RPMI8226 (cell line): ENCODE data around the gene RBL2.
"Not testable (repeated sequence)": the region's sequence is repeated elsewhere in the genome, so short reads cannot be mapped to it uniquely, and the experiment has no call there.

Source experiments
- DNase-seq: peaks from one replicate; pipeline ENCODE4 v3.0.0-alpha.2; 2015

The RBL2 gene

DNA sequence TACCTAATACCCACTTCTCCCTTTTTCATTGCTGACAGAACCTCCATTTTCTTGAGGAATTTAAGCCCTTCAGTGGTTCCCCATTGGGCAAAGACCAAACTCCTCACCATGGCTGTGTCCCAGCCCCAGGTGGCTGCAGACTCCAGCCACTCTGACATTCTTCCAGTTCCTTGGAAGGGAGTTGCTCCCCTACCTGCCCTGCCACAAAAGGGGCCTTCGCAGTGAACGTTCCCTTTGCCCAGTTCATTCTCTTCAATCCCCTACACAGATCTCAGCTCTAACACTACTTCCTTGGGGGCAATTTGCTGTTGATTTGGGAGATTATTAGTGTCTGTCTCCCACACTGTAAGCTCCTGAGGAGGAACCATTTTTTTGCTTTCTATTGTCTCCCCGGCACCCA lies 72.0 kb downstream of the RBL2 start:
- DNase-seq: no peak

DNA sequence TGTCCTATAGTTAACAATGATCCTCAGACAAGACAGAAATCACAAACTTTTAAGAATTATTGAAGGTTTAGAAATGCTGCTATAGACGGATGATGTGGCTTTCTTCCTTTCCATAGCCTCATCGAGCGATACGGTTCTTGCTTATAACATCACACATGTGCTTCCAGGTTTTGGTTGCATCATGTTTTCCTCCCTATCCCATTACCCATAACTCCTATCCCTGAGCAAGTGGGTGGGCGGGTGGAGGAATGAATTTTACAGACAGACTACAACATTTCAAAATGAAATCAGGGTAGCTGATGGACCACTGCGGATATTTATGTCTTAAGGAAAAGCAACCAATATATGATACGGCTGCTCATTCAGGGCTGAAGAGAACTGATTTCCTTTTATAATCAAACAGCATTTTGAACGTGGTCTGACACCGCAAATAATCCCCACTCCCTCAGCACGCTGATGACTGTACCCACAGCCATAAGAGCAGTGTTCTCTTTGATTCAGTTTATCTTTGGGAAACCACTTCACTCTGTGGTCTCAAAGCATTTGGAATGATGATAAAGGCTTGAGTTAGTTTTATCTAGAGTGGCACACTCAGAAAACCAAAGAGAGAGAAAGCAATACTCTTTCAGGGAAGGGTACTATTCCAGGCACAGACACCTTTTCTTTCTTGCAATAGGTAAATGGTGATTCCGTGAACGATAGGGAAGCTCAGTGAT lies 73.4 kb downstream of the RBL2 start:
- DNase-seq: no peak

- DNase-seq: peak; percentile 58
Measured at GRCh38 chr16:53509906-53510703, 75.8 kb downstream of the RBL2 start.

- DNase-seq: no peak
Measured at GRCh38 chr16:53510704-53511070, 76.4 kb downstream of the RBL2 start.

GRCh38 chr16:53511084-53511402 lies 76.8 kb downstream of the RBL2 start:
- DNase-seq: no peak

DNA sequence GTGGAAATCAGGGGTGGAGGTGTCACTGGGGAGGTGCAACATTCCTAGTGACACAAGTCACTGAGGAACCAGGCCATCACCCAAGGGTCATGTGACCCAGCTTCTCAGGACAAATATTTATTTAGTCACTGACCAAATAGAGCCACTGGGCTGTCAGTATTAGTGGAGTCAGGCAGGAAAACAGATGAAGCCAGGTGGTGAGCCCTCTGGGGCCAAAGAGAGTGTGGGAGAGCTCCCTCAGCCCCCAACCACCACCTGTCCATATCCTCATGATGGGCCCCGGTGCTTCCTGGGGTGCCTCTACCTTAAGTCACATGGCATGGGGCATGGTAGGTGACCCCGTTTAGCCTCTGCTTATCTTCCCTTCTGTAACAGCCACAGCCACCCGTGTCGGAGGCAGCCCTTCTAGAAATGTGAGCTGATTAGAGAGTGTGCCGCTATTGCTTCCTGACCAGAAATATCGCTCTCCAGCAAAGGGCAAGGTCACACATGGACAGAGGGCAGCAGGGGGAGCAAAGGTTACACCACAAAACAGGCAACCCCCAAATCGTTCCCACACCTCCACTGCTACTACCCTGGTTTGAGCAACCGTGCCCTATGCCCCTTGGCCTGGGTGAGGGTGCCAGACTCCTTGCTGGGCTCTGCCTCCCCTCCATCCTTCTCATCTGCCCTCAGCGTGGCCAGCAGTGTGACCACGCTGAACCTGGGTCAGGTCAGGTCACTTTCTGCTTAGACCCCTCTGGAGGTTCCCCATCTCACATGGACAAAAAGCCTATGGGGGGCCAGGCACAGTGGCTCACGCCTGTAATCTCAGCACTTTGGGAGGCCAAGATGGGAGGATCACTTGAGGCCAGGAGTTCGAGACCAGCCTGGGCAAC lies 77.4 kb downstream of the RBL2 start:
- no peak for DNase-seq

DNA sequence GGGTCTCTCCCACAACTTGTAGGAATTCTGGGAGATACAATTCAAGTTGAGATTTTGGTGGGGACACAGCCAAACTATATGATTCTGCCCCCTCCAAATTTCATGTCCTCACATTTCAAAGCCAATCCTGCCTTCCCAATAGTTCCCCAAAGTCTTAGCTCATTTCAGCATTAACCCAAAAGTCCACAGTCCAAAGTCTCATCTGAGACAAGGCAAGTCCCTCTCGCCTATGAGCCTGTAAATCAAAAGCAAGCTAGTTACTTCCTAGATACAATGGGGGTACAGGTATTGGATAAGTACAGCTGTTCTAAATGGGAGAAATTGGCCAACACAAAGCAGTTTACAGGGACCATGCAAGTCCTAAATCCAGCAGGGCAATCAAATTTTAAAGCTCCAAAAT lies 78.5 kb downstream of the RBL2 start:
- not testable (repeated sequence) for DNase-seq

GRCh38 chr16:53515259-53515658 lies 81.0 kb downstream of the RBL2 start:
- DNase-seq: no peak

GRCh38 chr16:53515811-53516210 lies 81.5 kb downstream of the RBL2 start:
- no peak for DNase-seq

DNA sequence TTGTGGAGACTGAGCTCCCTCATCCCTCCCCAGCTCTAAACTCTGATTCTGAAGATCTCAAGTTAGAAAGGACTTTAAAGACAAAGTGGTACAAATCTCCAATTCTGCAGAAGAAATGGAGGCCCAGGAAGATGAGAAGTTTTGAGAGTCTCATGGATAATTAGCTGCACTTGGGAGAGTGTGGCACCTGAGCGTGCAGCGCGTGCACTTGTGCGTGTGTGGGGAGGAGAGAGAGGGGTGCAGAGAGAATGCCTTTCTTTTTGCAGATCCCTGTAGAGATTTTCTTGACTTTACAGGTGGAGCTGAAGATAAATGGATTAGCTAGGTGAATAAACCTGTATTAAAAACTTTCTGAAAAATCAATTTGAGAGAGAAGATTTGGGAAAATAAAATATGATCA lies 83.6 kb downstream of the RBL2 start:
- DNase-seq: no peak

- DNase-seq: peak; percentile 85
Measured at GRCh38 chr16:53518550-53519416, 84.5 kb downstream of the RBL2 start.

DNA sequence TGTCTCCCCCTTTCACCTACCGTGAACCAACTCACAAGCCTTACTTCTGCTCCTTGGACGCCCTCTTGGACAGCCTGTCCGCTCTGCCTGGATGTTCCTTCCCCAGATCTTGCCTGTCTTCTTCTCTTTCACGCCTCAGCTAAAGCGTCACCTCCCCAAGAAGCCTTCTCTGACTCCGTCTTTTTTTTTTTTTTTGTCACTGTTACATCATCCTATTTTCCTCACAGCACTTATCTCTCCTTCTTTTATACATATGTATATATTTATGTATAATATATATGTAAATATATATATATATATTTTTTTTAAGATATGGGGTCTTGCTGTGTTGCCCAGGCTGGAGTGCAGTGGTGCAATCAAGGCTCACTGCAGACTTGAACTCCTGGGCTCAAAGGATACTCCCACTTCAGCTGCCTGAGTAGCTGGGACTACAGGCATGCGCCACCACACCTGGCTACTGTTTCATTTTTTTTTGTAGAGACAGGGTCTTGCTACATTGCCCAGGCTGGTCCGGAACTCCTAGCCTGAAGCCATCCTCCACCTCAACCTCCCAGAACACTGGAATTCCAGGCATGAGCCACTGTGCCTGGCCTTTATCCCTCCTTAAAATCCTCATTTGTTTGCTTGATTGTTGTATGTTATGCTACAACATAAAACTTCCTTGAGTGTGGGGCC lies 85.3 kb downstream of the RBL2 start:
- no peak for DNase-seq

GRCh38 chr16:53523126-53523804 lies 89.0 kb downstream of the RBL2 start:
- DNase-seq: no peak

- DNase-seq: no peak
Measured at GRCh38 chr16:53523971-53524548, 89.8 kb downstream of the RBL2 start.

DNA sequence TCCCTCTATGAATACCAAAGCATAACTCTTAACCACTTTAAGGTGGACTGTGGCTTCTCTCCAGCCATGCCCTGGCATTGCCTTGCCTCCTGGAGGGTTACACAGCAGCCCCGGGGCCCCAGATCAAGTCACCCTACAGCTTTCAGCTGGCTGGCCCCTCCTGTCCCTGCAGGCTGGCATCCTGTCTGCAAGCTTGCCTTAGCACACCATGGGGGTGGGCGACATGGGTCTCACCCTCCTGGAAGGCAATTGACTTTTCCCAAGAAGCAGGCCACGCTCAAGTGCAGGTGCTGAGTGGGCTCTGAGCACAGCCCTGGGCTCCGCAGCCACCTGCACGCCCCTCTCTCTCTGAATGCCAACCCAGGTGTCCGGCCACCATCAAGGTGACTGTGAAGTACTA lies 94.5 kb downstream of the RBL2 start:
- no peak for DNase-seq

DNA sequence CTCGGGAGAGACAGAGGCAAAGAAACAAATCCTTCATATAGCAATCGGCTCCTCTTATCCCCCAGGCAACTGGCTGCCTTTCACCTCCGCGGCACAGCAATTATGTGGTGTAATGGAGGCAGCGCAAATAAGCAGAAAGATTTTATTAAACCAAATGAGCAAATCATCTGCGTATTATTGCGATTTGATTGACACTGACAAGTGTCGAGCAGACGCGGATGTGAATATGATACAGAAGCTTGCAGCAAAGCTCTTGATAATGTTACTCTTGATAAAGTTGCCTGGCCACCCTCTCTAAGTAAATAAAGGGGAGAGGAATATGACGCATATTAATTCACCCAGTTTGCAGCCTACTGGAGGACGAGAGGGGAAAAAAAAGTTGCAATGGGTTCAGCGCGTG lies 95.2 kb downstream of the RBL2 start:
- no peak for DNase-seq

GRCh38 chr16:53530046-53530445 lies 95.8 kb downstream of the RBL2 start:
- DNase-seq: no peak

DNA sequence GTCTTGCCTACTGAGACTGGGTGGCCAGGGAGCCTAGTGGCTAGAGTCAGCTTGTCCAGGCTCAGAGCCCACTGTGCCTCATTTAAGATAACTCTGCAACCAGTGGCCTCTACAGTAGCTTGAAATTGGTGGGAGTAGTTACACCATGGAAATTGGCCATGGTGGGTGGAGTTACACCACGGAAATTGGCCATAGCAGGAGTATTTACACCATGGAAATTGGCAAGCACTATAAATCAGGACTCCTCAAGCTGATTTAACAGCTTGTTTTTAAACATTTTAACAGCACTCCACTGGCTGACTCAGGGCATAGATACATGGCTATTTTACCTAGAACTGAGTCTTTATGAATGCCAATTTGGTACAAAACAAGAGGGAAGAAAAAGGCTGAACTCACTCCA lies 96.5 kb downstream of the RBL2 start:
- DNase-seq: no peak

DNA sequence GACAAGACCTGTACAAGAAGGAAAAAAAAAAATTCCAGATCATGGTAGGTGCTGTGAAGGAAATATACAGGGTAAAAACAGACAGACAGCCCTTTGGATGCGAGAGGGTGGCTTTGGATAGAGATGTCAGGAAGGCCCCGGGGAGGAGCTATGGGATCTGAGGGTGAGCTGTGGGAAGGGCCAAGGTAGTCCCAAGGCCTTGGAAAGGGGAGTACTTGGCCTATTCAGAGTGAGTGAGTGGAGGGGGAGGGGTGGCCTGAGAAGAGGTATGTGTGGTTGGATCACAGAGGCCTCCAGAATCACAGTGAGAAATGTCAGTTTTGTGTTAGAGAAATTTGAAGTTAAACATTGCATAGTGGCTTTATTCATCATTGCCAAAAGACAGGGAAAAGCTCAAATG lies 99.9 kb downstream of the RBL2 start:
- no peak for DNase-seq

GRCh38 chr16:53537626-53538025 lies 103.4 kb downstream of the RBL2 start:
- DNase-seq: no peak

GRCh38 chr16:53539346-53539745 lies 105.1 kb downstream of the RBL2 start:
- not testable (repeated sequence) for DNase-seq
